WERI-Rb-1 (cell line): ENCODE measurements around the gene SS18L1.

Experiments
- DNase-seq: peaks from one replicate; pipeline ENCODE4 v3.0.0-alpha.2; 2020
- H3K27ac ChIP-seq: fragments of 250-450 bp; sonication (Bioruptor Pico); 2 replicates; pipeline ENCODE4 v1.5.1; 2020; ENCODE audit warnings: mild to moderate bottlenecking, moderate library complexity
- H3K27me3 ChIP-seq: fragments of 250-450 bp; sonication (Bioruptor Pico); 2 replicates; pipeline ENCODE4 v1.5.1; 2021; ENCODE audit warnings: mild to moderate bottlenecking, low read depth, moderate library complexity; ENCODE audit not compliant: insufficient read depth, severe bottlenecking
- H3K36me3 ChIP-seq: fragments of 250-450 bp; sonication (Bioruptor Pico); 2 replicates; pipeline ENCODE4 v1.5.1; 2020; ENCODE audit warnings: mild to moderate bottlenecking, moderate library complexity
- H3K4me3 ChIP-seq: 2 replicates; pipeline ENCODE4 v1.5.1; 2011; ENCODE audit warnings: low read depth, mild to moderate bottlenecking, control low read depth, low read length
- H3K9me3 ChIP-seq: fragments of 250-450 bp; sonication (Bioruptor Pico); 2 replicates; pipeline ENCODE4 v1.5.1; 2021; ENCODE audit warnings: mild to moderate bottlenecking, moderate library complexity; ENCODE audit not compliant: severe bottlenecking
- TF ChIP-seq, protein P1 (sequence below): IDR thresholded peaks from 2 replicates; pipeline ENCODE4 v1.5.1; 2011; ENCODE audit warnings: low read depth, mild to moderate bottlenecking, control low read depth, inconsistent platforms, low read length

Gene SS18L1

DNA sequence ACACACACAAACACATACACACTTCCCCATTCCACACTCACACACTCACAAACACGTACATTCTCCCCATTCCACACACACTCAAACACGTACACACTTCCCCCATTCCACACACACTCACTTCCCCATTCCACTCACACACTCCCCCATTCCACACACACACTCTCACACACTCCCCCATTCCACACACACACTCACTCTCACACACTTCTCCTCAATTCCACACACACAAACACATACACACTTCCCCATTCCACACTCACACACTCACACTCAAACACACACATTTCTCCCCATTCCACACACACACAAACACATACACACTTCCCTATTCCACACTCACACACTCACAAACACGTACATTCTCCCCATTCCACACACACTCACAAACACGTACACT, 86.1 kb downstream of the SS18L1 start:
- Histone ChIP-seq H3K27me3 (no peaks in the 10 kb centered on the region), H3K4me3 (no peak overlapping the region), H3K36me3 (no peaks in the 10 kb centered on the region), H3K9me3 (peaks cover 3% of the 10 kb centered on the region), H3K27ac (no peak overlapping the region)
- TF ChIP-seq, protein P1, sequence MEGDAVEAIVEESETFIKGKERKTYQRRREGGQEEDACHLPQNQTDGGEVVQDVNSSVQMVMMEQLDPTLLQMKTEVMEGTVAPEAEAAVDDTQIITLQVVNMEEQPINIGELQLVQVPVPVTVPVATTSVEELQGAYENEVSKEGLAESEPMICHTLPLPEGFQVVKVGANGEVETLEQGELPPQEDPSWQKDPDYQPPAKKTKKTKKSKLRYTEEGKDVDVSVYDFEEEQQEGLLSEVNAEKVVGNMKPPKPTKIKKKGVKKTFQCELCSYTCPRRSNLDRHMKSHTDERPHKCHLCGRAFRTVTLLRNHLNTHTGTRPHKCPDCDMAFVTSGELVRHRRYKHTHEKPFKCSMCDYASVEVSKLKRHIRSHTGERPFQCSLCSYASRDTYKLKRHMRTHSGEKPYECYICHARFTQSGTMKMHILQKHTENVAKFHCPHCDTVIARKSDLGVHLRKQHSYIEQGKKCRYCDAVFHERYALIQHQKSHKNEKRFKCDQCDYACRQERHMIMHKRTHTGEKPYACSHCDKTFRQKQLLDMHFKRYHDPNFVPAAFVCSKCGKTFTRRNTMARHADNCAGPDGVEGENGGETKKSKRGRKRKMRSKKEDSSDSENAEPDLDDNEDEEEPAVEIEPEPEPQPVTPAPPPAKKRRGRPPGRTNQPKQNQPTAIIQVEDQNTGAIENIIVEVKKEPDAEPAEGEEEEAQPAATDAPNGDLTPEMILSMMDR = no peak
- no peak for DNase-seq

DNA sequence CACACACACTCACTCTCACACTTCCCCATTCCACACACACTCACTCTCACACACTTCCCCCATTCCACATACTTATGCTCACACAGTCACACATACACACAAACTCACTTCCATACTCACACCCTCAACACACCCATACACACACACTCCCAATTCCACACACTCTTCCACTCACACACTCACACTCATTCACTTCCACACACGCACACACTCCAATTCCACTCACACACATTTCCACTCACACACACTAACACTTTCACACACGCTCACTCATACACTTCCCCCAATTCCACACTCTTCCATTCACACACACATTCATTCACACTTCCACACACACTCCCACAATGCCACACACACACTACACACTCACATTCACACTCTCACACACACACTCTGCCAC, 86.7 kb downstream of the SS18L1 start:
- TF ChIP-seq, protein P1 = no peak
- Histone ChIP-seq H3K36me3 (no peaks in the 10 kb centered on the region), H3K4me3 (no peak overlapping the region), H3K27ac (no peak overlapping the region), H3K9me3 (peaks cover 3% of the 10 kb centered on the region), H3K27me3 (no peaks in the 10 kb centered on the region)
- no peak for DNase-seq

DNA sequence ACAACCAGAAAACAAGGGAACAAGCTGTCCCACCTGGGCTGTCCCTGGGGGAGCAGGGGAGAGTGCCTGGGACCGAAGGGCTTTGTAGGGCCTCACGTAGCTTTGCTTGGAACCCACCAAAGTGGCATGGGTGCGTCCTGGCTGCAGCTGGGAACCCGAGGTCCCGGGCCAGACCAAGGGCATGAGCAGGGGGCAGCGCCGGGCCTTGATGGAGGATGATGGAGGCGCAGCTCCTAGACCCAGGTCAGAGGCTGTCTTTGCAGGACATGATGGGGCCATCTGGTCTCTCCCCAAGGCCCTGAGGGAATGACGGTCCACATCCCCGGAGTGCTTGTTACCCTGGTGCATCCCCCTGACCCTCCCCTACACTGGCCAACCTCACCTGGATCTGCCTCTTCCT, 87.1 kb downstream of the SS18L1 start:
- no peak overlapping the region for H3K4me3 ChIP-seq
- no peaks in the 10 kb centered on the region for H3K27me3 ChIP-seq
- peaks cover 3% of the 10 kb centered on the region for H3K9me3 ChIP-seq
- no peak for DNase-seq
- H3K27ac ChIP-seq = no peak overlapping the region
- TF ChIP-seq, protein P1 = no peak
- H3K36me3 ChIP-seq = no peaks in the 10 kb centered on the region

DNA sequence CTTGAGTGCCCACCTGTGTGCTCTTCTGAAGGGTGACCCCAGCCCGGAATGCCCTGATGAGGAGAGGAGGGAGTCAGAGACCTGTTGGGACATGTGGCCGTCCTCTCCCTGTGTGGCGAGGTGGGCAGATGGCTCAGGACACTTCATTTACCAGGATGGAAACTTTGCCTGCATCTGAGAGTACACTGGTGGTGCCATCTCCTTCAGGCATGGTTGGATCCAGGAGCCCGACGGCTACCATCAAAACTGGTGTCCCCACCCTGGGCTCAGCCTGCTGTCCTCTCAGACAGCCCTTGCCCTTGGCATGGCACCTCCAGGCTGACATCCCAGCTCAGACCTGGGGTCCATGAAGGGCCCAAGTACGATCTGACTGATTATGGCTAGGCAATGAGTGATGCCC, 87.7 kb downstream of the SS18L1 start:
- no peak overlapping the region for H3K4me3 ChIP-seq
- no peaks in the 10 kb centered on the region for H3K36me3 ChIP-seq
- H3K9me3 ChIP-seq = peaks cover 3% of the 10 kb centered on the region
- no peak overlapping the region for H3K27ac ChIP-seq
- TF ChIP-seq, protein P1 = no peak
- no peaks in the 10 kb centered on the region for H3K27me3 ChIP-seq
- DNase-seq = no peak
